Skeletal muscle tissue (tissue), 4 donors: ENCODE measurements around the gene GRHL3. TPM values are rescaled to one million over a fixed set of nuclear protein-coding genes. Genes with fewer than 3 reads are reported as not detected.
A peak's percentile ranks its signal among the peaks of the same experiment; 100 is the strongest.

Experiments
- H3K27ac ChIP-seq: one replicate; pipeline ENCODE4 v1.7.0; 2013; ENCODE audit warnings: mild to moderate bottlenecking, low read depth, low read length, inconsistent platforms
- H3K27me3 ChIP-seq, 3 donors: one replicate each; pipeline ENCODE4 v1.7.0; 2013; ENCODE audit warnings: low read length in 3 of 3; ENCODE audit not compliant: control insufficient read depth in 3 of 3, insufficient read depth in 3 of 3
- H3K36me3 ChIP-seq, 3 donors: one replicate each; pipeline ENCODE4 v1.7.0; 2013; ENCODE audit warnings: low read length in 3 of 3; ENCODE audit not compliant: control insufficient read depth in 3 of 3, insufficient read depth in 3 of 3
- H3K4me1 ChIP-seq, 3 donors: one replicate each; pipeline ENCODE4 v1.7.0; 2013; ENCODE audit warnings: low read length in 3 of 3, mild to moderate bottlenecking in 3 of 3; ENCODE audit not compliant: control insufficient read depth in 3 of 3, insufficient read depth in 3 of 3
- H3K4me3 ChIP-seq, 3 donors: one replicate each; pipeline ENCODE4 v1.7.0; 2013; ENCODE audit warnings: low read length in 3 of 3
- H3K9ac ChIP-seq, 3 donors: one replicate each; pipeline ENCODE4 v1.7.0; 2013; ENCODE audit warnings: low read length in 3 of 3, mild to moderate bottlenecking in 3 of 3, moderate library complexity in 2 of 3, low read depth in 1 of 3
- H3K9me3 ChIP-seq, 3 donors: one replicate each; pipeline ENCODE4 v1.7.0; 2013; ENCODE audit warnings: low read length in 3 of 3; ENCODE audit not compliant: control insufficient read depth in 3 of 3
- total RNA-seq: library from RNA; depleted of rRNA; stranded (reverse); fragments of >200 nt; gene quantifications from one replicate; pipeline ENCODE4 v1.2.3, GENCODE V29; 2014
- donor health status: Osteomylitis.

The GRHL3 gene
- total RNA-seq, 1 donor from 2014 or later: not detected

- Histone ChIP-seq H3K27ac (no peak overlapping the region), H3K36me3 (peaks cover 0 to 6% (median 3%) of the 10 kb centered on the region in 3 donors), H3K9ac (no peak overlapping the region), H3K4me3 (no peak overlapping the region), H3K9me3 (no peaks in the 10 kb centered on the region), H3K4me1 (peaks cover 0 to 7% (median 2%) of the 10 kb centered on the region in 3 donors), H3K27me3 (no peaks in the 10 kb centered on the region)
These were observed 43.2 kb downstream of the GRHL3 start for GRCh38 chr1:24362396-24362795.

DNA sequence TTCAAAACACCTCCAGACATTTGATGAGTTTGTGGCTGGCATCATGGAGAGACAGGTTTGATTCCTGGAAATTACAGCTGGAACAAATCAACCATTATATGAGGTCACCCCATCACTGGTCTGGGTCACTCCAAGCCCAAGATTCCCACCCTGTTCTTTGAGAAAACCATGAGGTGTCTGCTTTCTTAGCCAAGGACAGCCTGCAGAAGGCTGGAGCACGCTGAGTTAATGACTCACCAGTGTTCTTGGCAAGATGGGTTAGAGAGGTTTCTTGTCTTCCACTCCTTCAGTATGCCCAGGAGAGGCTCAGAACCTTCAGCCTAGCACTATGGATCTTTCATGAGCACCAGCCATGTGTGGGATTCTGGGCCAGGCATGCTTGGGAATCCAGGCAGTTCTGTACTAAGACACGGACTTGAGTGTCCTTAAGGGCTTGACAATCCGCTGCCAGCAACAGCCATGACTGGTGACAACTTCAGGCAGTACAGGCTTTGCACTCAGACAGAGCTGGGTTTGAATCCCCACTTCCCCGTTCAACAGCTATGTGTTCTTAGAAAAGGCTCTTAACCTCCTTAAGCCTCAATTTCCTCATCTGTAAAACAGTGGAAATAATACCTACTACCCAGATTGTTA lies 43.9 kb downstream of the GRHL3 start:
- Histone ChIP-seq H3K9me3 (no peaks in the 10 kb centered on the region), H3K9ac (no peak overlapping the region), H3K36me3 (peaks cover 0 to 6% (median 3%) of the 10 kb centered on the region in 3 donors), H3K4me1 (peaks cover 0 to 10% (median 2%) of the 10 kb centered on the region in 3 donors), H3K4me3 (no peak overlapping the region), H3K27ac (no peak overlapping the region), H3K27me3 (no peaks in the 10 kb centered on the region)

GRCh38 chr1:24363994-24364393 lies 44.8 kb downstream of the GRHL3 start:
- Histone ChIP-seq H3K36me3 (peaks cover 0 to 4% (median 3%) of the 10 kb centered on the region in 3 donors), H3K27ac (no peak overlapping the region), H3K9me3 (no peaks in the 10 kb centered on the region), H3K4me3 (no peak overlapping the region), H3K27me3 (no peaks in the 10 kb centered on the region), H3K9ac (no peak overlapping the region), H3K4me1 (peaks cover 0 to 15% (median 4%) of the 10 kb centered on the region in 3 donors)

GRCh38 chr1:24364605-24364974 lies 45.4 kb downstream of the GRHL3 start:
- H3K4me1 ChIP-seq: peaks cover 0 to 20% (median 4%) of the 10 kb centered on the region in 3 donors
- H3K4me3 ChIP-seq: no peak overlapping the region
- H3K27ac ChIP-seq: no peak overlapping the region
- H3K36me3 ChIP-seq: no peaks in the 10 kb centered on the region
- no peaks in the 10 kb centered on the region for H3K27me3 ChIP-seq
- H3K9ac ChIP-seq: no peak overlapping the region
- no peaks in the 10 kb centered on the region for H3K9me3 ChIP-seq

DNA sequence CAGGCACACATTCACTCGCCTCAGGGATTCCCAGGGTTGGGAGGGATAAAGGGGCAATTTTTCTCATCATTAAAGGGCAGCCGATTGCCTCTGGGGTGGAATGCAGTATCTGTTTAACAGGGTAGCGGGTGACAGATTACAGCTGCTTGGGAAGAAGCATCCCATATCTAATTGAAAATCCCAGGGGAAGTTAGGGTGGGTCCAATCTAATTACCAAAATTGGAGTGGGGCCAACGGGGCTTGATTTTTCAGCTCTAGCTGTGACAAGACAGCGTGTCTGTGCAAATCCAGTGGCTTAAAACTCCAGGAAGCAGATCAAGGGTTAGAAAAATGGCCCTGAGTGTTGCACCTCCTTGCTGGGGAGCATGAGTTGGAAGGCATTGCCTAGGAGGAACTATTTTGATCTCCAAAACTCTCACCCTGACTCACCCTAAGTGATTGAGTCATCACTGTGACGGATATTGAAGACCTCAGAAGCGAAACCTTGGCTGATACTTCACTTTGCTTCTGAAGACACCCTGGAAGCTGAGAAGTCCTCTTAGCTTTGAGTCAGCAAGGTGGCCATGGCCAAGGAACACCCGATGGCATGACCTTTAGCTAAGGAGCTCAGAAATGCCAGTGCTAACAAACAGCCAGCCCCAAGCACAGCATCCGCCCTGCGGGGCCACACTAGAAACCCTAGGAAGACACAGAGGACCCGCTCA lies 46.0 kb downstream of the GRHL3 start:
- H3K9me3 ChIP-seq: no peaks in the 10 kb centered on the region
- H3K36me3 ChIP-seq: no peaks in the 10 kb centered on the region
- no peaks in the 10 kb centered on the region for H3K27me3 ChIP-seq
- H3K4me1 ChIP-seq: peaks cover 0 to 21% (median 4%) of the 10 kb centered on the region in 3 donors
- no peak overlapping the region for H3K4me3 ChIP-seq
- H3K27ac ChIP-seq: no peak overlapping the region
- no peak overlapping the region for H3K9ac ChIP-seq

DNA sequence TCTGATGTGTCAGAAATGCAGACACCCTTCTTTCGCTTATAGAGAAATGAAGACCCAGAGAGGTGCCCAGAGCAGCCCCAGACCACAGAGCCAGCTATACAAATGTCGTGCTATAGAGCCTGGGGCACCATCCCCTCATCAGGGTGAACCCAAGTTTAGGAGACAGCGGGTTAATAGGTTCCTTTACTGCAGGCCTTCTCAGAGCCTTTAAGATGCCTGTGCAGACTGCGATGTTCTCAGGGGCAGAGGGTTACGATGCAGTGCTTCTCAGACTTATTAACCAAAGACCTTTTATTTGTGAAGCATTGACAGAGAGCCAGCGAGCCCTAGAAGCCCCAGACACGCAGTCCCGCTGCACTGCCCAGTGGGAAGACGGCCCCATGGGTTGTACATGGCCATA lies 47.5 kb downstream of the GRHL3 start:
- Histone ChIP-seq H3K27ac (no peak overlapping the region), H3K27me3 (no peaks in the 10 kb centered on the region), H3K36me3 (no peaks in the 10 kb centered on the region), H3K4me3 (no peak overlapping the region), H3K9ac (no peak overlapping the region), H3K9me3 (no peaks in the 10 kb centered on the region), H3K4me1 (peaks cover 0 to 21% (median 4%) of the 10 kb centered on the region in 3 donors)

- Histone ChIP-seq H3K4me3 (no peak overlapping the region), H3K9ac (no peak overlapping the region), H3K4me1 (peaks cover 0 to 16% (median 4%) of the 10 kb centered on the region in 3 donors), H3K27ac (peak overlapping the region; percentile 59), H3K27me3 (no peaks in the 10 kb centered on the region), H3K9me3 (no peaks in the 10 kb centered on the region), H3K36me3 (peaks cover 0 to 5% (median 0%) of the 10 kb centered on the region in 3 donors)
These were observed 50.0 kb downstream of the GRHL3 start for GRCh38 chr1:24369199-24369598.

- peaks cover 0 to 16% (median 3%) of the 10 kb centered on the region in 3 donors for H3K4me1 ChIP-seq
- peaks cover 0 to 5% (median 0%) of the 10 kb centered on the region in 3 donors for H3K36me3 ChIP-seq
- H3K4me3 ChIP-seq: no peak overlapping the region
- H3K9ac ChIP-seq: no peak overlapping the region
- peak overlapping the region; percentile 59 for H3K27ac ChIP-seq
- no peaks in the 10 kb centered on the region for H3K9me3 ChIP-seq
- no peaks in the 10 kb centered on the region for H3K27me3 ChIP-seq
These were observed 50.6 kb downstream of the GRHL3 start for GRCh38 chr1:24369801-24370200.

- Histone ChIP-seq H3K9ac (no peak overlapping the region), H3K4me1 (peaks cover 0 to 11% (median 2%) of the 10 kb centered on the region in 3 donors), H3K36me3 (peaks cover 0 to 5% (median 3%) of the 10 kb centered on the region in 3 donors), H3K4me3 (no peak overlapping the region), H3K9me3 (no peaks in the 10 kb centered on the region), H3K27ac (no peak overlapping the region), H3K27me3 (no peaks in the 10 kb centered on the region)
These were observed 53.9 kb downstream of the GRHL3 start for GRCh38 chr1:24373044-24373443.

- peaks cover 0 to 5% (median 3%) of the 10 kb centered on the region in 3 donors for H3K36me3 ChIP-seq
- no peak overlapping the region for H3K27ac ChIP-seq
These were observed 54.6 kb downstream of the GRHL3 start for GRCh38 chr1:24373710-24374109.

More at GRCh38 chr1:24373710-24374109, 54.6 kb downstream of the GRHL3 start:
- Histone ChIP-seq H3K9me3 (no peaks in the 10 kb centered on the region), H3K4me1 (peaks cover 0 to 9% (median 2%) of the 10 kb centered on the region in 3 donors), H3K4me3 (no peak overlapping the region), H3K9ac (no peak overlapping the region), H3K27me3 (no peaks in the 10 kb centered on the region)
